Nephron (organoid): ENCODE measurements around the gene CCL11.
A peak's percentile ranks its signal among the peaks of the same experiment; 100 is the strongest.

ENCODE experiments used
- H3K27ac Mint-ChIP-seq, 3 experiments: 2 replicates each; pipeline ENCODE4 v1.8.0; 2020; ENCODE audit warnings: mixed read lengths in 3 of 3, mild to moderate bottlenecking in 2 of 3, moderate library complexity in 1 of 3
- H3K27me3 Mint-ChIP-seq: 2 replicates; pipeline ENCODE4 v1.8.0; 2021; ENCODE audit warnings: low read depth, mild to moderate bottlenecking, moderate library complexity, mixed read lengths
- H3K36me3 Mint-ChIP-seq: 2 replicates; pipeline ENCODE4 v1.8.0; 2020; ENCODE audit warnings: low read depth, mixed read lengths
- H3K4me1 Mint-ChIP-seq: 2 replicates; pipeline ENCODE4 v1.8.0; 2020; ENCODE audit warnings: mixed read lengths
- H3K4me3 Mint-ChIP-seq, 3 experiments: 2 replicates each; pipeline ENCODE4 v1.8.0; 2020; ENCODE audit warnings: mild to moderate bottlenecking in 3 of 3, mixed read lengths in 3 of 3, moderate library complexity in 2 of 3
- H3K9me3 Mint-ChIP-seq: 2 replicates; pipeline ENCODE4 v1.8.0; 2020; ENCODE audit warnings: mixed read lengths
- CTCF ChIP-seq, 3 experiments: fragments of 200-600 bp; sonication (generic); IDR thresholded peaks; one replicate each; pipeline ENCODE4 v1.5.0; 2021; ENCODE audit warnings: antibody characterized with exemption in 3 of 3; ENCODE audit not compliant: unreplicated experiment in 3 of 3

The CCL11 gene

DNA sequence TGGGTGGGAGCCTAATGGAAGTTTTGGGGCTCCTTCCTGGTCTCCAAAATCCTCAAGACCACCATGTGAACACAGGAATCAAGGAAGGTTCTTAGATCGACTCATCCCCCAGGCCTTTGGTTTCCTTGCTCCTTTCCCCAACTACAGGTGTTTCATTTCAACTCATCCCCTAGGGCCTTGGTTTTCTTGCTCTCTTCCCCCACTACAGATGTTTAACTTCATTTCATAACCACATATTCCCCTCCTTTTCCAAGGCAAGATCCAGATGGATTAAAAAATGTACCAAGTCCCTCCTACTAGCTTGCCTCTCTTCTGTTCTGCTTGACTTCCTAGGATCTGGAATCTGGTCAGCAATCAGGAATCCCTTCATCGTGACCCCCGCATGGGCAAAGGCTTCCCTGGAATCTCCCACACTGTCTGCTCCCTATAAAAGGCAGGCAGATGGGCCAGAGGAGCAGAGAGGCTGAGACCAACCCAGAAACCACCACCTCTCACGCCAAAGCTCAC lies at the start of gene CCL11:
TSS of gene CCL11 (plus strand) at position 457 of the 507 bp plus-strand sequence. CDS start 67 bp downstream, outside the sequence.
- Mint-ChIP-seq H3K36me3 (no peaks in the 10 kb centered on the region), H3K27ac (peak within 1 kb of the TSS in 1 of 3 experiments; percentile 21), H3K4me3 (no peak within 1 kb of the TSS), H3K9me3 (no peaks in the 10 kb centered on the region), H3K4me1 (peaks cover 6% of the 10 kb centered on the region), H3K27me3 (peaks cover 8% of the 10 kb centered on the region)
- TF ChIP-seq CTCF (IDR thresholded peaks at IDR 0.05; ENCODE audit: unreplicated experiment in 3 of 3): no peak

- Mint-ChIP-seq H3K4me3 (no peak overlapping the region), H3K27ac (peak overlapping the region in 1 of 3 experiments; percentile 90), H3K4me1 (peaks cover 73% of the 10 kb centered on the region), H3K9me3 (no peaks in the 10 kb centered on the region), H3K27me3 (no peaks in the 10 kb centered on the region), H3K36me3 (no peaks in the 10 kb centered on the region)
- no peak for TF ChIP-seq CTCF (IDR thresholded peaks at IDR 0.05; ENCODE audit: unreplicated experiment in 3 of 3)
Observed at GRCh38 chr17:34236281-34236892, 49.2 kb upstream of the CCL11 start.

DNA sequence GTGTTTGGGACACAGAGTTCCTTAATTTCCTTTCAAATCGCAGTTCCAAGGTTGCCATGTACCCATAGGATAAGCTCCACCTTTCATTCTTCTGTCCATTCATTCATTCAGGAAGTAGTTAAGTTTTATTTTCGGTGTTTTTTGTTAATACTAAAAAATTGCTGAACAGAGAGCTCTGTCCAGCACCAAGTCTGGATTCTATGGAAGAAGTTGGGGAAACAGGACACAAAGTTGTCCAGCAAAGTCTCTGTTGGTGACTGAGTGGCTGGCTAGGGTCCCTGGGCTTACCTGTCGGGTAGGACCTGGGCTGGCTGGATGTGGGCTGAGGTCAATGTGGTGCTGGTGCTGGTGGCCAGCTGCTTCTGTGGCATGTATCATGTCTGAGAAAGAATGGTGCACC lies 48.1 kb upstream of the CCL11 start:
- no peaks in the 10 kb centered on the region for H3K9me3 Mint-ChIP-seq
- no peaks in the 10 kb centered on the region for H3K27me3 Mint-ChIP-seq
- peaks cover 80% of the 10 kb centered on the region for H3K4me1 Mint-ChIP-seq
- no peak overlapping the region for H3K4me3 Mint-ChIP-seq
- no peak for TF ChIP-seq CTCF (IDR thresholded peaks at IDR 0.05; ENCODE audit: unreplicated experiment in 3 of 3)
- H3K27ac Mint-ChIP-seq: peak overlapping the region in 2 of 3 experiments; percentile 39 to 71
- H3K36me3 Mint-ChIP-seq: no peaks in the 10 kb centered on the region

DNA sequence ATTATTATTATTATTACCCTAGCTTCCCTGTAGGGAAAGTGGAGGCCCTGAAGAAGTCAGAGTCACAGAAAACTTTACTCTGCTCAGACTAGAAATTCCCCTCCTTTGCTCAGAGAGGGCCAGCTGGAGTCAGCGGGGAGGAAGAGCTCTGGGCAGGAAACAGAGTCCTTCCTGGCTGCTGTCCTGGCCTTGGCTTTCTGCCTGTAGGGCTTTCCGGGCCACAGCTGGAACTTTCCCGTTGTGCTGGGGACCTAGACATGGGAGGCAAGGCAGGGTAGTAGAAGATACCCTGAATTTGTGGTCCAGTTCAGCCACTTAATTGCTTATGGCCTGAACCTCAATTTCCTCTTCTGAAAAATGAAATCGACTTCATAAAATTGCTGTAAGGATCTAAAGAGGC lies 44.5 kb upstream of the CCL11 start:
- Mint-ChIP-seq H3K36me3 (no peaks in the 10 kb centered on the region), H3K27me3 (no peaks in the 10 kb centered on the region), H3K4me3 (no peak overlapping the region), H3K9me3 (no peaks in the 10 kb centered on the region), H3K27ac (peak overlapping the region in 2 of 3 experiments; percentile 53 to 61), H3K4me1 (peaks cover 53% of the 10 kb centered on the region)
- TF ChIP-seq CTCF (IDR thresholded peaks at IDR 0.05; ENCODE audit: unreplicated experiment in 3 of 3): no peak

DNA sequence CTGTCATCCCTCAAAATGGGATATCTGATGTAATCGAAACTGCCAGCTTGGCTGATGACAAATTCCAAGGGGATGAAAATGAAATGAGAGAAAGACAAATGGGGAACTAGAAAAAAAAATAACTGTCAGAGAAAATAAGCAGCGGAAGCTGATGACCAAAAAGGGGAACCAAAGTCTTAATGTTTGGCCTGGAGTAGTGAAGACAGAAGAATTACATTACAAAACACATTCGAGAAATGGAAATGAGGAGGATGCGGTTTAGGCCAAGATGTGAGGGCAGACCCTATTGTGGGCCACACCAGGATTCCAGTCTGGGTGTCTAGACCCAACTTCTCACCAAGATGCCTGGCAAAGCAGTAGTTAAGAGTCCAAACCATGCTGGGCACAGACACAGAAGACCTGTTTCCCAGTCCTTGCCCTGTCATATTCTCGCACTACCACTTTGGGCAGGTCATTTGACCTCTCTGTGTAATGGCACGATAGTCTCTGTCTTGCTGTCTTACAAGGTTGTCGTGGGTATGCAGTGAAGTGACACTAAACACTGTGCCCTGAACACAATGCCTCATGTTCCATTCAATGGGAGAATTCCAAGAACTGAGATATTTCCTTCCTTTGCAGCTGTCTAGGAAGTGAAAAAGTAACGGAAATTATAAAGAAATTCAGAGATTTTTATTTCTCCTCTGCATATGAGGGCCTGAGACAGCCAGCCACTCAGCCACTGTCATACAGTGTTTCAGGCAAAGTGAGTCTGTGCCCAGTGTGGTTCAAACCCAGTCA lies 42.8 kb upstream of the CCL11 start:
- Mint-ChIP-seq H3K4me1 (peaks cover 39% of the 10 kb centered on the region), H3K4me3 (no peak overlapping the region), H3K36me3 (no peaks in the 10 kb centered on the region), H3K9me3 (no peaks in the 10 kb centered on the region), H3K27me3 (peaks cover 6% of the 10 kb centered on the region), H3K27ac (peak overlapping the region in 2 of 3 experiments; percentile 7 to 18)
- TF ChIP-seq CTCF (IDR thresholded peaks at IDR 0.05; ENCODE audit: unreplicated experiment in 3 of 3): no peak
